Glutamatergic neuron (in vitro differentiated cells): ENCODE results near the gene FLAD1. TPM values are rescaled to one million over a fixed set of nuclear protein-coding genes. Genes with fewer than 3 reads are reported as not detected.

Source experiments
- DNase-seq: peaks from one replicate; pipeline ENCODE4 v3.0.0; 2022
- H3K27ac Mint-ChIP-seq: one replicate; pipeline ENCODE4 v1.8.0; 2020; ENCODE audit warnings: mild to moderate bottlenecking, mixed read lengths, inconsistent platforms; ENCODE audit not compliant: unreplicated experiment
- H3K27me3 Mint-ChIP-seq: one replicate; pipeline ENCODE4 v1.8.0; 2020; ENCODE audit warnings: mild to moderate bottlenecking, moderate library complexity, mixed read lengths, inconsistent platforms; ENCODE audit not compliant: unreplicated experiment
- H3K36me3 Mint-ChIP-seq: one replicate; pipeline ENCODE4 v1.8.0; 2020; ENCODE audit warnings: mild to moderate bottlenecking, mixed read lengths, inconsistent platforms; ENCODE audit not compliant: unreplicated experiment
- H3K4me1 Mint-ChIP-seq: one replicate; pipeline ENCODE4 v1.8.0; 2020; ENCODE audit warnings: mild to moderate bottlenecking, low read depth, mixed read lengths, inconsistent platforms; ENCODE audit not compliant: unreplicated experiment
- H3K4me3 Mint-ChIP-seq: one replicate; pipeline ENCODE4 v1.8.0; 2020; ENCODE audit warnings: mild to moderate bottlenecking, mixed read lengths, inconsistent platforms; ENCODE audit not compliant: unreplicated experiment
- H3K9me3 Mint-ChIP-seq: one replicate; pipeline ENCODE4 v1.8.0; 2020; ENCODE audit warnings: mild to moderate bottlenecking, moderate library complexity, mixed read lengths, inconsistent platforms; ENCODE audit not compliant: unreplicated experiment
- CTCF ChIP-seq: fragments of 200-600 bp; sonication (generic); IDR thresholded peaks from one replicate; pipeline ENCODE4 v1.5.0; 2021; ENCODE audit not compliant: partially characterized antibody, unreplicated experiment
- total RNA-seq: library from RNA; stranded (reverse); fragmentation: NEBNext Ultra II Directional; extraction: Animal tissue kit (Norgen Biotek cat#: 25700); gene quantifications from one replicate; pipeline ENCODE4 v1.2.1, GENCODE V29; 2021; ENCODE audit not compliant: unreplicated experiment

FLAD1 gene
- total RNA-seq, 1 donor from 2014 or later: 68.8 TPM

- H3K27me3 Mint-ChIP-seq: peaks cover 9% of the 10 kb centered on the region
- peak overlapping the region; percentile 88 for H3K4me3 Mint-ChIP-seq
- peaks cover 7% of the 10 kb centered on the region for H3K4me1 Mint-ChIP-seq
- H3K9me3 Mint-ChIP-seq: peaks cover 5% of the 10 kb centered on the region
- H3K27ac Mint-ChIP-seq: no peak overlapping the region
- no peak for DNase-seq
- no peaks in the 10 kb centered on the region for H3K36me3 Mint-ChIP-seq
- no peak for TF ChIP-seq CTCF
Measured at GRCh38 chr1:154999571-155000410, 16.6 kb downstream of the FLAD1 start.

- no peak for TF ChIP-seq CTCF
- Mint-ChIP-seq H3K27me3 (peaks cover 9% of the 10 kb centered on the region), H3K36me3 (no peaks in the 10 kb centered on the region), H3K4me1 (peaks cover 7% of the 10 kb centered on the region), H3K9me3 (peaks cover 5% of the 10 kb centered on the region), H3K4me3 (peak overlapping the region; percentile 88), H3K27ac (no peak overlapping the region)
- DNase-seq: no peak
Measured at GRCh38 chr1:155000411-155000725, 17.2 kb downstream of the FLAD1 start.

GRCh38 chr1:155000726-155001424 is 17.7 kb downstream of the FLAD1 start:
- TF ChIP-seq CTCF: no peak
- Mint-ChIP-seq H3K27ac (no peak overlapping the region), H3K4me1 (peaks cover 7% of the 10 kb centered on the region), H3K27me3 (peaks cover 9% of the 10 kb centered on the region), H3K36me3 (no peaks in the 10 kb centered on the region), H3K4me3 (peak overlapping the region; percentile 75), H3K9me3 (peaks cover 5% of the 10 kb centered on the region)
- DNase-seq: peak; percentile 84

GRCh38 chr1:155001425-155001674 is 18.2 kb downstream of the FLAD1 start:
- Mint-ChIP-seq H3K4me1 (peaks cover 9% of the 10 kb centered on the region), H3K36me3 (no peaks in the 10 kb centered on the region), H3K9me3 (peaks cover 5% of the 10 kb centered on the region), H3K27ac (no peak overlapping the region), H3K27me3 (peaks cover 12% of the 10 kb centered on the region), H3K4me3 (peak overlapping the region; percentile 75)
- TF ChIP-seq CTCF: no peak
- DNase-seq: no peak

- peak; percentile 100 for DNase-seq
- Mint-ChIP-seq H3K27ac (no peak overlapping the region), H3K36me3 (no peaks in the 10 kb centered on the region), H3K27me3 (peaks cover 12% of the 10 kb centered on the region), H3K4me3 (peak overlapping the region; percentile 82), H3K9me3 (peaks cover 5% of the 10 kb centered on the region), H3K4me1 (peaks cover 10% of the 10 kb centered on the region)
- no peak for TF ChIP-seq CTCF
Measured at GRCh38 chr1:155001675-155002463, 18.7 kb downstream of the FLAD1 start.
